Endothelial cell of umbilical vein (primary cell): Measurements from ENCODE around the gene GCNT2. TPM values are rescaled to one million over a fixed set of nuclear protein-coding genes. Genes with fewer than 3 reads are reported as not detected.

Source experiments
- BruUV-seq: library from RNA; stranded (reverse); fragments of 400-500 nt; replicated peaks from 2 replicates; lab custom pipeline; 2021; lab: Mats Ljungman, UMichigan
- CTCF ChIA-PET: fragments of 300-600, 350-600 bp; sonication (Branson Sonifier 250); formaldehyde crosslinking; loops from one replicate; lab custom pipeline; 2021; ENCODE audit warnings: antibody characterized with exemption, inconsistent platforms; lab: Charles Lee
- POLR2A ChIA-PET: fragments of 300-600, 350-600 bp; sonication (Branson Sonifier 250); formaldehyde crosslinking; loops from one replicate; lab custom pipeline; 2021; ENCODE audit warnings: antibody characterized with exemption, inconsistent platforms; lab: Charles Lee
- DNase-seq: peaks from one replicate; pipeline ENCODE4 v3.0.0-alpha.2; 2011; ENCODE audit warnings: low read depth, low spot score
- FAIRE-seq: peaks from 2 replicates; lab custom pipeline; 2011; peaks lifted over from hg19 to GRCh38; lab: Jason Lieb, UNC
- H2AFZ ChIP-seq: 2 replicates; pipeline ENCODE4 v1.6.0; 2012; ENCODE audit warnings: low read depth, low read length, control low read depth, inconsistent platforms
- H3K27ac ChIP-seq: 2 replicates; pipeline ENCODE4 v1.5.1; 2011; ENCODE audit warnings: low read depth, mild to moderate bottlenecking, control low read depth, low read length, moderate library complexity; ENCODE audit not compliant: insufficient read depth
- H3K27me3 ChIP-seq, 2 experiments: 2 replicates each; pipeline versions ENCODE4 v1.6.0 to v1.6.1; 2011; ENCODE audit warnings: low read length in 2 of 2, mixed read lengths in 1 of 2; ENCODE audit not compliant: control insufficient read depth in 2 of 2, insufficient read depth in 2 of 2
- H3K36me3 ChIP-seq, 2 experiments: 2 replicates in 1 of 2; 3 replicates in 1 of 2; pipeline ENCODE4 v1.5.1; 2011; ENCODE audit warnings: low read length in 2 of 2, mild to moderate bottlenecking in 1 of 2, moderate library complexity in 1 of 2; ENCODE audit not compliant: control insufficient read depth in 2 of 2, insufficient read depth in 2 of 2; ENCODE audit errors: extremely low read depth in 1 of 2
- H3K4me1 ChIP-seq: 3 replicates; pipeline ENCODE4 v1.5.1; 2011; ENCODE audit warnings: mild to moderate bottlenecking, low read length; ENCODE audit not compliant: control insufficient read depth, insufficient read depth; ENCODE audit errors: extremely low read depth
- H3K4me2 ChIP-seq: 2 replicates; pipeline ENCODE4 v1.6.1; 2011; ENCODE audit warnings: low read length, control low read depth, mixed read lengths; ENCODE audit not compliant: insufficient read depth
- H3K4me3 ChIP-seq, 3 experiments: fragments of 200-600 bp in 1 of 3; sonication (generic), shearing (Covaris generic) in 1 of 3; replicated peaks in 1 of 3; 2 replicates each; pipeline ENCODE4 v1.5.1; 2011 to 2016; ENCODE audit warnings: control low read depth in 3 of 3, low read length in 3 of 3, mild to moderate bottlenecking in 2 of 3, inconsistent platforms in 1 of 3, low read depth in 1 of 3, moderate library complexity in 1 of 3; ENCODE audit not compliant: insufficient read depth in 1 of 3
- H3K79me2 ChIP-seq: 2 replicates; pipeline ENCODE4 v1.6.0; 2012; ENCODE audit warnings: low read length, inconsistent platforms; ENCODE audit not compliant: control insufficient read depth, insufficient read depth
- H3K9ac ChIP-seq: replicated peaks from 2 replicates; pipeline ENCODE3; 2011; ENCODE audit warnings: low read length, control low read depth; ENCODE audit not compliant: insufficient read depth; ENCODE audit errors: extremely low read depth
- H3K9me1 ChIP-seq: replicated peaks from 3 replicates; pipeline ENCODE4 v1.6.0; 2011; ENCODE audit warnings: mild to moderate bottlenecking, low read length; ENCODE audit not compliant: control insufficient read depth, insufficient read depth; ENCODE audit errors: extremely low read depth
- H3K9me3 ChIP-seq: replicated peaks from 2 replicates; pipeline ENCODE4 v1.5.1; 2012; ENCODE audit warnings: low read length, inconsistent platforms; ENCODE audit not compliant: control insufficient read depth, insufficient read depth
- H4K20me1 ChIP-seq: replicated peaks from 2 replicates; pipeline ENCODE3; 2011; ENCODE audit warnings: mild to moderate bottlenecking, low read length; ENCODE audit not compliant: control insufficient read depth, insufficient read depth; ENCODE audit errors: extremely low read depth
- CTCF ChIP-seq, 2 donors: IDR thresholded peaks; 1 replicate in 1 of 2; 2 replicates in 1 of 2; pipeline ENCODE4 v1.5.1; 2011; ENCODE audit warnings: low read length in 2 of 2, mild to moderate bottlenecking in 2 of 2, moderate library complexity in 2 of 2, control low read depth in 1 of 2, inconsistent platforms in 1 of 2, low read depth in 1 of 2; ENCODE audit not compliant: insufficient read depth in 1 of 2; ENCODE audit errors: extremely low read depth in 1 of 2
- EZH2 ChIP-seq: IDR thresholded peaks from 2 replicates; pipeline ENCODE4 v1.6.1; 2012; ENCODE audit warnings: borderline replicate concordance, low read depth, mild to moderate bottlenecking, moderate library complexity, low read length, inconsistent platforms; ENCODE audit not compliant: severe bottlenecking
- FOS ChIP-seq: IDR thresholded peaks from 2 replicates; pipeline ENCODE4 v1.6.1; 2011; ENCODE audit warnings: mild to moderate bottlenecking, low read length, moderate library complexity, borderline replicate concordance; ENCODE audit not compliant: insufficient read depth
- GATA2 ChIP-seq: IDR thresholded peaks from 2 replicates; pipeline ENCODE4 v1.7.0; 2011; ENCODE audit warnings: low read depth, mild to moderate bottlenecking, moderate library complexity, mixed read lengths, low read length; ENCODE audit not compliant: insufficient read length, insufficient read depth
- JUN ChIP-seq: IDR thresholded peaks from 2 replicates; pipeline ENCODE4 v1.6.1; 2011; ENCODE audit warnings: borderline replicate concordance, low read depth; ENCODE audit not compliant: insufficient read length, insufficient read depth
- MAX ChIP-seq: IDR thresholded peaks from 2 replicates; pipeline ENCODE4 v1.6.1; 2011; ENCODE audit not compliant: insufficient read depth, insufficient read length
- MYC ChIP-seq: IDR thresholded peaks from one replicate; pipeline ENCODE4 v1.6.1; 2011; ENCODE audit warnings: mild to moderate bottlenecking, low read depth, low read length
- POLR2A ChIP-seq: IDR thresholded peaks from 2 replicates; pipeline ENCODE4 v1.6.1; 2012; ENCODE audit warnings: low read depth, mild to moderate bottlenecking, control low read depth, low read length
- POLR2AphosphoS5 ChIP-seq: IDR thresholded peaks from 2 replicates; pipeline ENCODE4 v1.6.1; 2012; ENCODE audit warnings: low read depth, mild to moderate bottlenecking, control low read depth, low read length, moderate library complexity; ENCODE audit not compliant: insufficient read depth
- dilution Hi-C: fragments of 300-500 bp; cut with MboI; formaldehyde crosslinking; loops from one replicate; pipeline ENCODE4 v1.15.0; 2019; ENCODE audit warnings: low sequenced_read_pairs; ENCODE audit not compliant: extremely low pct_ligation_motif_present
- intact Hi-C: fragments of 100-400 bp; cut with micrococcal nuclease; formaldehyde crosslinking; loops from one replicate; pipeline ENCODE4 v1.10.0; 2022
- polyA plus RNA-seq, 4 experiments: library from polyadenylated mRNA; depleted of rRNA in 3 of 4; stranded (reverse) in 3 of 4; unstranded in 1 of 4; fragments of >200 nt; gene quantifications; 2 replicates each; pipeline versions ENCODE4 v1.2.1 to v1.2.3, GENCODE V29; 2011 to 2012; ENCODE audit warnings: missing spikeins in 1 of 4
- total RNA-seq: library from RNA; stranded (reverse); gene quantifications from 2 replicates; pipeline ENCODE4 v1.2.3, GENCODE V29; 2021

GCNT2 gene
- total and polyA plus RNA-seq, 2 donors (not counting 3 experiments of a cell fraction or from before 2014, with no cell fraction given): 3.8 to 10.9 TPM

- CTCF ChIA-PET: no interaction called here
- Histone ChIP-seq H3K4me3 (no peak overlapping the region), H3K9ac (no peak overlapping the region), H4K20me1 (no peaks in the 10 kb centered on the region), H3K4me2 (no peak overlapping the region), H3K36me3 (no peaks in the 10 kb centered on the region), H3K79me2 (no peaks in the 10 kb centered on the region), H2AFZ (no peak overlapping the region), H3K9me1 (no peaks in the 10 kb centered on the region), H3K9me3 (no peaks in the 10 kb centered on the region), H3K27me3 (peaks cover 0 to 2% of the 10 kb centered on the region in 2 experiments), H3K27ac (no peak overlapping the region), H3K4me1 (no peaks in the 10 kb centered on the region)
- POLR2A ChIA-PET: no interaction called here
- no peak for FAIRE-seq
- dilution Hi-C loops: no loop called here
- intact Hi-C loops: no loop called here
- no TSS peak for BruUV-seq
- no peak for TF ChIP-seq MYC
- no peak for TF ChIP-seq EZH2
- no peak for TF ChIP-seq GATA2
- TF ChIP-seq POLR2A: no peak
- TF ChIP-seq MAX: no peak
- TF ChIP-seq POLR2AphosphoS5: no peak
- no peak for DNase-seq
These were observed 120.4 kb downstream of the GCNT2 start for GRCh38 chr6:10641528-10641927.

GRCh38 chr6:10643201-10643651 lies 122.1 kb downstream of the GCNT2 start:
- no peak overlapping the region for H3K9ac ChIP-seq
- no peak overlapping the region for H3K4me2 ChIP-seq
- dilution Hi-C loops: no loop called here
- no peaks in the 10 kb centered on the region for H3K36me3 ChIP-seq
- no peaks in the 10 kb centered on the region for H3K9me1 ChIP-seq
- DNase-seq (no peak), FAIRE-seq (no peak)
- H3K4me1 ChIP-seq: no peaks in the 10 kb centered on the region
- ChIA-PET POLR2A (no interaction called here), CTCF (no interaction called here)
- no peaks in the 10 kb centered on the region for H3K79me2 ChIP-seq
- BruUV-seq: no TSS peak
- H4K20me1 ChIP-seq: no peaks in the 10 kb centered on the region
- no peak overlapping the region for H2AFZ ChIP-seq
- no peak overlapping the region for H3K27ac ChIP-seq
- no peak for TF ChIP-seq JUN
- TF ChIP-seq CTCF (IDR thresholded peaks at IDR 0.05; ENCODE audit: extremely low read depth in 1 of 2, insufficient read depth in 1 of 2, low read depth in 1 of 2, low read length in 2 of 2): no peak
- TF ChIP-seq MYC: no peak
- no peak for TF ChIP-seq FOS
- no peak for TF ChIP-seq MAX
- H3K9me3 ChIP-seq: no peaks in the 10 kb centered on the region
- intact Hi-C loops: no loop called here
- H3K4me3 ChIP-seq: no peak overlapping the region
- H3K27me3 ChIP-seq: peaks cover 0 to 2% of the 10 kb centered on the region in 2 experiments
